H9 (cell line): ENCODE results near the gene BACE2. TPM values are rescaled to one million over a fixed set of nuclear protein-coding genes. Genes with fewer than 3 reads are reported as not detected.

ENCODE experiments used
- DNase-seq: peaks from one replicate; pipeline ENCODE4 v3.0.0-alpha.2; 2017
- H2AFZ ChIP-seq: one replicate; pipeline ENCODE4 v1.6.1; 2013; ENCODE audit warnings: mild to moderate bottlenecking, low read length, control low read depth, moderate library complexity
- H2AK5ac ChIP-seq: 2 replicates; pipeline ENCODE4 v1.6.1; 2013; ENCODE audit warnings: low read length, control low read depth, mixed read lengths; ENCODE audit not compliant: insufficient read length
- H2BK120ac ChIP-seq: one replicate; pipeline ENCODE4 v1.6.1; 2013; ENCODE audit warnings: low read depth, mild to moderate bottlenecking, low read length, control low read depth, inconsistent platforms; ENCODE audit not compliant: poor library complexity, severe bottlenecking
- H2BK12ac ChIP-seq: 2 replicates; pipeline ENCODE4 v1.6.1; 2013; ENCODE audit warnings: low read length, control low read depth, mixed read lengths, low read depth; ENCODE audit not compliant: insufficient read length
- H2BK15ac ChIP-seq: 2 replicates; pipeline ENCODE4 v1.6.1; 2013; ENCODE audit warnings: low read depth, low read length, control low read depth
- H2BK20ac ChIP-seq: one replicate; pipeline ENCODE4 v1.6.1; 2013; ENCODE audit warnings: low read depth, mild to moderate bottlenecking, low read length, control low read depth, inconsistent platforms; ENCODE audit not compliant: poor library complexity, severe bottlenecking
- H2BK5ac ChIP-seq: 2 replicates; pipeline ENCODE4 v1.6.1; 2013; ENCODE audit warnings: low read length, control low read depth, mixed read lengths; ENCODE audit not compliant: insufficient read length
- H3K14ac ChIP-seq: 2 replicates; pipeline ENCODE4 v1.6.1; 2013; ENCODE audit warnings: low read length, control low read depth; ENCODE audit not compliant: insufficient read depth
- H3K18ac ChIP-seq: 2 replicates; pipeline ENCODE4 v1.6.1; 2013; ENCODE audit warnings: low read depth, mild to moderate bottlenecking, mixed read lengths, low read length, control low read depth; ENCODE audit not compliant: insufficient read length
- H3K23ac ChIP-seq: 2 replicates; pipeline ENCODE4 v1.6.1; 2013; ENCODE audit warnings: low read length, control low read depth, mixed read lengths, low read depth; ENCODE audit not compliant: insufficient read length
- H3K23me2 ChIP-seq: 2 replicates; pipeline ENCODE4 v1.6.1; 2013; ENCODE audit warnings: low read depth, mild to moderate bottlenecking, mixed read lengths, low read length, control low read depth; ENCODE audit not compliant: insufficient read length, poor library complexity, severe bottlenecking
- H3K27ac ChIP-seq: 2 replicates; pipeline ENCODE4 v1.5.1; 2013; ENCODE audit warnings: low read length, control low read depth, mixed read lengths, low read depth; ENCODE audit not compliant: insufficient read length
- H3K27me3 ChIP-seq: 2 replicates; pipeline ENCODE4 v1.6.1; 2013; ENCODE audit warnings: low read length, control low read depth, inconsistent platforms; ENCODE audit not compliant: insufficient read depth
- H3K4ac ChIP-seq: 2 replicates; pipeline ENCODE4 v1.6.1; 2013; ENCODE audit warnings: low read depth, mild to moderate bottlenecking, control low read depth, inconsistent platforms, low read length, moderate library complexity
- H3K4me1 ChIP-seq: 2 replicates; pipeline ENCODE4 v1.6.1; 2013; ENCODE audit warnings: low read length, control low read depth, inconsistent platforms; ENCODE audit not compliant: insufficient read depth
- H3K4me2 ChIP-seq: 2 replicates; pipeline ENCODE4 v1.6.1; 2013; ENCODE audit warnings: low read length, control low read depth, mixed read lengths; ENCODE audit not compliant: insufficient read length, insufficient read depth
- H3K56ac ChIP-seq: 2 replicates; pipeline ENCODE4 v1.6.1; 2013; ENCODE audit warnings: low read depth, mild to moderate bottlenecking, mixed read lengths, low read length, control low read depth; ENCODE audit not compliant: insufficient read length
- H3K79me1 ChIP-seq: 2 replicates; pipeline ENCODE4 v1.6.1; 2013; ENCODE audit warnings: low read depth, mild to moderate bottlenecking, moderate library complexity, low read length, control low read depth, inconsistent platforms; ENCODE audit not compliant: insufficient read depth, poor library complexity, severe bottlenecking
- H3K79me2 ChIP-seq: 2 replicates; pipeline ENCODE4 v1.6.1; 2013; ENCODE audit warnings: low read length, control low read depth, inconsistent platforms; ENCODE audit not compliant: insufficient read depth
- H3K9ac ChIP-seq: 2 replicates; pipeline ENCODE4 v1.6.1; 2013; ENCODE audit warnings: low read length, control low read depth, mixed read lengths; ENCODE audit not compliant: insufficient read length; ENCODE audit errors: extremely low read depth
- H3K9me3 ChIP-seq: one replicate; pipeline ENCODE4 v1.6.1; 2013; ENCODE audit warnings: low read depth, low read length, inconsistent platforms; ENCODE audit not compliant: control insufficient read depth
- H3T11ph ChIP-seq: one replicate; pipeline ENCODE4 v1.6.1; 2013; ENCODE audit warnings: mild to moderate bottlenecking, low read length, control low read depth, inconsistent platforms
- H4K20me1 ChIP-seq: one replicate; pipeline ENCODE4 v1.6.1; 2013; ENCODE audit not compliant: control insufficient read depth, insufficient read length, insufficient read depth
- H4K5ac ChIP-seq: 2 replicates; pipeline ENCODE4 v1.6.1; 2013; ENCODE audit warnings: low read depth, mild to moderate bottlenecking, mixed read lengths, low read length, control low read depth; ENCODE audit not compliant: insufficient read length
- H4K8ac ChIP-seq: replicated peaks from 2 replicates; pipeline ENCODE4 v1.6.1; 2013; ENCODE audit warnings: low read length, control low read depth, mixed read lengths, low read depth; ENCODE audit not compliant: insufficient read length
- H4K91ac ChIP-seq: 2 replicates; pipeline ENCODE4 v1.6.1; 2013; ENCODE audit warnings: low read depth, mild to moderate bottlenecking, moderate library complexity, mixed read lengths, low read length, control low read depth; ENCODE audit not compliant: insufficient read length
- H3K27ac Mint-ChIP-seq, 3 experiments: 2 replicates in 2 of 3; 3 replicates in 1 of 3; pipeline ENCODE4 v1.8.0; 2020 to 2021; ENCODE audit warnings: mixed read lengths in 3 of 3, mild to moderate bottlenecking in 1 of 3, moderate library complexity in 1 of 3
- H3K27me3 Mint-ChIP-seq: 2 replicates; pipeline ENCODE4 v1.8.0; 2021; ENCODE audit warnings: low read depth, mild to moderate bottlenecking, moderate library complexity, mixed read lengths
- H3K36me3 Mint-ChIP-seq, 3 experiments: 2 replicates in 2 of 3; 3 replicates in 1 of 3; pipeline ENCODE4 v1.8.0; 2020 to 2021; ENCODE audit warnings: low read depth in 3 of 3, mixed read lengths in 3 of 3; ENCODE audit not compliant: insufficient read depth in 1 of 3
- H3K4me1 Mint-ChIP-seq, 2 experiments: 2 replicates each; pipeline ENCODE4 v1.8.0; 2020; ENCODE audit warnings: mixed read lengths in 2 of 2
- H3K4me3 Mint-ChIP-seq, 2 experiments: 2 replicates in 1 of 2; 3 replicates in 1 of 2; pipeline ENCODE4 v1.8.0; 2020 to 2021; ENCODE audit warnings: mild to moderate bottlenecking in 2 of 2, mixed read lengths in 2 of 2, moderate library complexity in 1 of 2
- H3K9me3 Mint-ChIP-seq, 2 experiments: 2 replicates in 1 of 2; 3 replicates in 1 of 2; pipeline ENCODE4 v1.8.0; 2020; ENCODE audit warnings: mild to moderate bottlenecking in 2 of 2, mixed read lengths in 2 of 2, moderate library complexity in 1 of 2
- CTCF ChIP-seq: fragments of 200-600 bp; sonication (generic); conservative IDR thresholded peaks from 3 replicates; pipeline ENCODE4 v1.8.0; 2021; ENCODE audit warnings: antibody characterized with exemption, mild to moderate bottlenecking
- WGBS: extraction: QIAGEN DNeasy Blood & Tissue Kit; methylation state at CpG from one replicate; pipeline ENCODE4 v1.1.7; 2013; ENCODE audit warnings: missing lambda C conversion rate, low lambda C conversion rate, mixed read lengths; ENCODE audit not compliant: insufficient read length; ENCODE audit errors: extremely low coverage; 5-methylcytosine and 5-hydroxymethylcytosine counted together
- total RNA-seq: library from RNA; stranded (reverse); gene quantifications from 2 replicates; pipeline ENCODE4 v1.2.1, GENCODE V29; 2021

BACE2 gene
- total RNA-seq, 1 experiment from 2014 or later: 8.0 TPM

- Histone ChIP-seq H2BK5ac (no peak overlapping the region), H2BK120ac (no peak overlapping the region), H2AFZ (no peak overlapping the region), H4K5ac (no peak overlapping the region), H4K20me1 (no peaks in the 10 kb centered on the region), H2BK12ac (no peak overlapping the region), H3K56ac (no peak overlapping the region), H3K4me2 (no peak overlapping the region), H2AK5ac (no peak overlapping the region), H3K9me3 (no peaks in the 10 kb centered on the region), H3K4me1 (no peaks in the 10 kb centered on the region; the same call in 1 of the 2 replicates), H4K8ac (no peak overlapping the region), H2BK15ac (no peak overlapping the region), H3T11ph (no peak overlapping the region), H3K79me1 (no peaks in the 10 kb centered on the region), H3K27me3 (no peaks in the 10 kb centered on the region; the same call in 1 of the 2 replicates), H3K9ac (no peak overlapping the region), H3K23me2 (peaks cover 9% of the 10 kb centered on the region), H2BK20ac (no peak overlapping the region), H3K14ac (no peak overlapping the region), H3K23ac (no peak overlapping the region), H3K27ac (no peak overlapping the region), H4K91ac (no peak overlapping the region), H3K79me2 (no peaks in the 10 kb centered on the region), H3K4ac (no peak overlapping the region), H3K18ac (no peak overlapping the region)
- Mint-ChIP-seq H3K9me3 (no peaks in the 10 kb centered on the region), H3K36me3 (no peaks in the 10 kb centered on the region; a peak in 1 of 7 replicates), H3K4me3 (no peak overlapping the region), H3K4me1 (peaks cover 16 to 17% of the 10 kb centered on the region in 2 experiments), H3K27me3 (peaks cover 34% of the 10 kb centered on the region), H3K27ac (no peak overlapping the region; a peak in 1 of 7 replicates)
- no peak for DNase-seq
- TF ChIP-seq CTCF: no peak
- no CpG with 5 or more reads among the region's 9 CpGs for WGBS
These were observed 150.3 kb downstream of the BACE2 start for GRCh38 chr21:41318218-41318617.
